ENCODE measurements around the gene MLN.
"Not testable (repeated sequence)": the region's sequence is repeated elsewhere in the genome, so short reads cannot be mapped to it uniquely, and the experiment has no call there.

GRCh38 chr6:33832831-33833230, 29.0 kb upstream of the MLN start:
- TF ChIP-seq MXI1 (IDR thresholded peaks at IDR 0.05; ENCODE audit: borderline replicate concordance, low read depth, low read length); CTCF (conservative IDR thresholded peaks at IDR 0.05; ENCODE audit: low read depth, low read length); POLR2A (IDR thresholded peaks at IDR 0.05; ENCODE audit: low read depth, low read length); RFX5 (IDR thresholded peaks at IDR 0.05; ENCODE audit: low read depth, low read length); FOS (IDR thresholded peaks at IDR 0.05; ENCODE audit: low read depth, low read length); BHLHE40 (IDR thresholded peaks at IDR 0.05; ENCODE audit: low read depth, low read length); ELK1 (IDR thresholded peaks at IDR 0.05; ENCODE audit: borderline replicate concordance, low read depth, low read length); SMC3 (IDR thresholded peaks at IDR 0.05; ENCODE audit: low read depth, low read length): not testable (repeated sequence)
